GM12892 (cell line): ENCODE results near the gene SLC35E1.

Source experiments
- POLR2A ChIP-seq: IDR thresholded peaks from 2 replicates; pipeline ENCODE4 v1.6.1; 2011; ENCODE audit warnings: low read depth, low read length, control low read depth
- POLR2AphosphoS5 ChIP-seq: IDR thresholded peaks from 2 replicates; pipeline ENCODE4 v1.6.1; 2011; ENCODE audit warnings: low read depth, low read length, control low read depth
- TAF1 ChIP-seq: IDR thresholded peaks from 2 replicates; pipeline ENCODE4 v1.6.1; 2011; ENCODE audit warnings: low read depth, mild to moderate bottlenecking, control low read depth, low read length, borderline replicate concordance

GRCh38 chr19:16522559-16523377 lies 49.4 kb downstream of the SLC35E1 start:
- TF ChIP-seq POLR2AphosphoS5 = no peak
- TF ChIP-seq POLR2A = no peak
- no peak for TF ChIP-seq TAF1
